Measurements from ENCODE around the gene KCNJ6. TPM values are rescaled to one million over a fixed set of nuclear protein-coding genes. Genes with fewer than 3 reads are reported as not detected.
A peak's percentile ranks its signal among the peaks of the same experiment; 100 is the strongest.

The KCNJ6 gene
- total and polyA plus RNA-seq, 9 of the 15 experiments (the other 6 are each of a cell fraction or from before 2014, with no cell fraction given) = 0.06 to 0.21 (median 0.13) TPM; not detected in 1

- TF ChIP-seq ZNF511 (CRISPR knock-in tag; IDR thresholded peaks at IDR 0.05) (no peak), CUX1 (CRISPR knock-in tag; IDR thresholded peaks at IDR 0.05) (no peak), GATAD2B (IDR thresholded peaks at IDR 0.05; ENCODE audit: borderline replicate concordance) (no peak)
Measured at GRCh38 chr21:37571442-37571841, 344.8 kb downstream of the KCNJ6 start (continued).

GRCh38 chr21:37568916-37569315 is 347.3 kb downstream of the KCNJ6 start:
- TF ChIP-seq CREB3L1 (IDR thresholded peaks at IDR 0.05; ENCODE audit: borderline replicate concordance, low read depth) (no peak), ZFP30 (CRISPR knock-in tag; IDR thresholded peaks at IDR 0.05; ENCODE audit: borderline replicate concordance) (no peak), EGR1 (conservative IDR thresholded peaks at IDR 0.05) (peak; percentile 35; the same call in 1 of the 2 replicates), SP1 (CRISPR knock-in tag; IDR thresholded peaks at IDR 0.05) (no peak)

More at GRCh38 chr21:37568916-37569315, 347.3 kb downstream of the KCNJ6 start:
- no peak overlapping the region; a peak in 1 of 4 replicates for H3K9ac ChIP-seq (ENCODE audit: insufficient read depth in 1 of 2, low read depth in 2 of 2, low read length in 2 of 2)
- H3K4me1 ChIP-seq (replicated peaks in 1 of 2; ENCODE audit: control insufficient read depth in 2 of 2, insufficient read depth in 2 of 2, low read length in 2 of 2) = peaks cover 17 to 34% of the 10 kb centered on the region in 2 experiments
- no peaks in the 10 kb centered on the region for H3K9me3 ChIP-seq (replicated peaks; ENCODE audit: control insufficient read depth, insufficient read depth, low read depth, low read length)
- H3K4me2 ChIP-seq (ENCODE audit: insufficient read depth, low read length) = no peak overlapping the region
- 31% methylated on average over 5 of the region's 5 CpGs for WGBS (ENCODE audit: insufficient coverage, low coverage, missing lambda C conversion rate)
- ChIA-PET POLR2A (interaction anchor here (0.6 to 1.5 kb wide), 5 partner anchors 12 to 348 kb away, joined by 3 to 4 read pairs (median 3); no protein-coding TSS in a partner anchor), CTCF (ENCODE audit: low intra/inter-chr PET ratio) (interaction anchor here (0.7 kb wide), 1 partner anchor 50 kb away, joined by 3 read pairs; no protein-coding TSS in a partner anchor)
- DNase-seq (ENCODE audit: extremely low read depth in 1 of 4, low spot score in 3 of 4) (no peak), FAIRE-seq (no peak), ATAC-seq (no peak)
- H3K79me2 ChIP-seq (ENCODE audit: control insufficient read depth, insufficient read depth, low read length) = no peaks in the 10 kb centered on the region
- no peaks in the 10 kb centered on the region for H3K36me3 ChIP-seq (ENCODE audit: control insufficient read depth, insufficient read depth, low read length)
- no TSS peak for BruUV-seq (replicated peaks)
- peak overlapping the region; percentile 49; the same call in 1 of the 2 replicates for H2AFZ ChIP-seq (ENCODE audit: low read depth, low read length)
- H3K4me3 ChIP-seq = no peak overlapping the region
- no peaks in the 10 kb centered on the region for H4K20me1 ChIP-seq (replicated peaks; ENCODE audit: control insufficient read depth, insufficient read depth, low read length)
- in situ Hi-C loops (cut with MboI) = no loop called here
- intact Hi-C loops (cut with micrococcal nuclease) = loop anchor here (10.0 kb wide), 1 partner anchor 344 kb away; no protein-coding TSS in a partner anchor
- H3K9me1 ChIP-seq (ENCODE audit: control insufficient read depth, insufficient read depth, low read length) = no peaks in the 10 kb centered on the region
- no peak overlapping the region for H3K27ac ChIP-seq (ENCODE audit: extremely low read depth, low read depth, low read length)
- H3K27me3 ChIP-seq (ENCODE audit: control insufficient read depth in 2 of 2, insufficient read depth in 2 of 2, low read length in 2 of 2) = no peaks in the 10 kb centered on the region; a peak in 1 of 5 replicates

Data from K562 (cell line).